Femur (tissue), 1 donor: ENCODE measurements around the gene MKLN1.

Experiments
- DNase-seq: peaks from one replicate; pipeline ENCODE4 v3.0.0-alpha.2; 2017

Gene MKLN1

DNA sequence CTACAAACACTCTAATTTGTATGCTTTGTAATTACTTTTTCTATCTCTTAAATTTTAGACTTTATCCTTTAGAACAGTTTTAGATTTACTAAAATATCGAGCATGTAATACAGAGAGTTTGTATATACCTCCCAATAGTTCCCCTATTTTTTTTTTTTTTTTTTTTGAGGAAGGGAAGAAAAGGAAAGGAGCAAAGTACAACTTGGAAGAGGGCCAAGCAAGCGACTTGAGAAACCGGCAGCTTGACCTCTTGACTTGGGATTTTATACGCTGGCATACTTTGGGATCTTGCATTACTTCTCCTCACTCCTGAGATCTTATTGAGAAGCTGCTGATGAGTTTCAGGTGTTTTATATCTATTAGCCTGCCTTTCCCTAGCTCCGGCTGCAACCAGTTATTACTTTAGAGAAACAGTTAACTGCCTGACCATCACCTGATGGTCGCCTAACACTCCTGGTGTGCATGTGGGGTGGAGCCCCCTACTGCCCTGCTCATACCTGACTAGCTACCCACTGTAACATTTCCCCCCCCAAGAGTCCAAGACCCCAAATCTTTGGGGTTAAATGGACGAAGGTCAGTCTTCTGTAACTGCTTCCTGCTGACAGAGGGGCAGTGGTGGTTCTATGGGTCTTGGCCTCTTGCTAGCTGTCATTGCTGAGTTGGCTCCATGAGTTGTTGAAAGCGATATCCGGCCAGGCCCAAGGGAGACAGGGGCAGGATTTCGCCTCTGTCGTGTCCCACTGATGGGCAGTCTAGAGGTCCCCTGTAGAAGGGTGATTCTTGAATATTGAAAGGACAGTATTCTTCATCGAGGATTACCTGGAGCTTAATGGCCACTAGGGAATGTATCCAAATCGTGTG, 28.5 kb downstream of the MKLN1 start:
- DNase-seq: no peak

DNA sequence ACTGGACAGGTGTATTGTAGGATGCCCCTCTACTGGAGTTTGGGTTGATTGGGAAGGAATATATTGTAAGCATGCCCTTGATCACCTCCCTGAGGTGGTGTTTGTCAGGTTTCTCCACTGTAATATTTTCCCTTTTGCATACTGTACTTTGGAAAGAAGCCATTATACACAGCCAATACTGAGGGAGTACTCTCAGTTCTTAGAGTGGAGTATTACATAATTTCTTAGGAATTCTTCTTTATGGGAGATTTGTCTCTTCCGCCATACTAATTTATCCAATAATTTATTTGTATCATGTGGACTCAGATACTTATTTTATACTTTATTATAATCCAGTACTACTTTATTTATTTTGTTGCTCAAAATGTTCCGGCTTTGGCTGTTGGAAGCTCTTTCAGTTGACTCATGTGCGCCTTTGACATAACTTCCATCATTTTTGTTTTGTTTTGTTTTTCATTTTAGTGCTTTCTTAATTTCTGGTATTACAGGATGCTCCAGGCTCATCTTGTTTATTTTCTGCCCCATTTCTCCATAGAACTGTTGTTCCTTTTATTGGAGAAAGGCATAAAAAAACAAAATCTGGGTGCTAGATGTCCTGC, 29.7 kb downstream of the MKLN1 start:
- DNase-seq: no peak

DNA sequence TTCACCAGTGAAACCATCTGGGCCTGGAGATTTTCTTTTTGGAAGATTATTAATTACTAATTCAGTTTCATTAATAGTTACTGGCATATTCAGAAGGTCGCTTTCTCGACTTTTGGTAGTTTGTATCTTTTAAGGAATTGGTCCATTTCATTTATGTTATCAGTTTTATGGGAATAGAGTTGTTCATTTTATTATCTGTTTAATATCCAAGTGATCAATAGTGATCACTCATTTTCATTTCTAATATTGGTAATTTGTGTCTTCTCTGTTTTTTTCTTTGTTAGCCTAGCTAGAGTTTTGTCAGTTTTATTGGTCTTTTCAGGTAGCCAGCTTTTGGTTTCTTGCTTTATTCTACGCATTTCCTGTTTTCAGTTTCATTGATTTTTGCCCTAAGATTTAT, 31.0 kb downstream of the MKLN1 start:
- no peak for DNase-seq

DNA sequence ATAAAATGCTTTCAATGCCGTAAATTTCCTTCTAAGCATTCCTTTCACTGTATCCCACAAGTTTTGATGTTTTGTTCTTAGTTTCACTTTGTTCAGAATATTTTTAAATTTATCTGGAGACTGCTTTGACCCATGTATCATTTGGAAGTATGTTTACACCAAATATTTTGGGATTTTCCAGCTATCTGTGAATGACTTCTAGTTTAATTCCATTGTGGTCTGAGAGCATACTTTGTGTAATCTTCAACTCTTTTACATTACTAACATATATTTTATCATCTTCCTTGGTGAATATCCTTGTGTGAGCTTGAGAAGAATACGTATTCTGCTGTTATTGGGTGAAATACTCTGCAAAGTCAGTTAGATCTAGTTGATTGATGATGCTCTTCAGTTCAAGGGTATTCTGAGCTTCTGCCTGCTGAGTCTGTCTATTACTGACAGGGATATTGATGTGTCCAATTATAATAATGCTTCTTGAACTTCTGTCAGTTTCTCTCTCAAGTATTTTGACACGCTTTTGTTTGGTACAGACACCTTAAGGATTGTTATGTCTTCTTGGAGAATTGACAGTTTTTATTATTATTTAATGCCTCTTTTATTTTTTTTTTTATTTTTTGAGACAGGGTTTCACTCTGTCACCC, 31.6 kb downstream of the MKLN1 start:
- no peak for DNase-seq

DNA sequence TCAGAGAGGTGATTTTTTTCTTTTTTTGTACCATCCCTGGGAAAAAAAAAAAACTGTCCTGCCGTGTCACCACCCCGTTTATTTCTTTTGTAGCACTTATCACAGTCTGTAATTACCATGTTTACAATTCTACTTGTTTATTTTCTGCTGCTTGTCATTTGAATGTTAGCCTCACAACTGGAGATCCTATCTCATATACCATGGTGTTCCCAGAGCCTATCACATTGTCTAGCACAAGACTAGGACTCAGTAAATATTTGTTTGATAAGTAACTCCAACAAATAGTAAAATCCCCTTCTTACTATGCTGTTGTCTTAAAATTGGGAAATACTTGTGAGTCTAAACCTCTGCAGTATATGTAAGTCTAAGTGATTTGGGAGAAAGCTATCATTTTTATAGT, 36.0 kb downstream of the MKLN1 start:
- DNase-seq: no peak

DNA sequence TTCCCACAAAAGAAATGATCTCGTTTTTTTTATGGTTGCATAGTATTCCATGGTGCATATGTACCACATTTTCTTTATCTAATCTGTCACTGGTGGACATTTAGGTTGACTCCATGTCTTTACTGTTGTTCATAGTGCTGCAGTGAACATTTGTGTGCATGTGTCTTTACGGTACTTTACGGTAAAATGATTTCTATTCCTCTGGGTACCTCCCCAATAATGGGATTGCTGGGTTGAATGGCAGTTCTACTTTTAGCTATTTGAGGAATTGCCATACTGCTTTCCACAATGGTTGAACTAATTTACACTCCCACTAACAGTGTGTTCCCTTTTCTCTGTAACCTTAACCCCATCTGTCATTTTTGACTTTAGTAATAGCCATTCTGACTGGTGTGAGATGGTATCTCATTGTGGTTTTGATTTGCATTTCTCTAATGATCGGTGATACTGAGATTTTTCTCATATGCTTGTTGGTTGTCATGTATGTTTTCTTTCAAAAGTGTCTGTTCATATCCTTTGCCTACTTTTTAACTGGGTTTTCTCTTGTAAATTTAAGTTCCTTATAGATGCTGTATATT, 37.2 kb downstream of the MKLN1 start:
- DNase-seq: no peak

DNA sequence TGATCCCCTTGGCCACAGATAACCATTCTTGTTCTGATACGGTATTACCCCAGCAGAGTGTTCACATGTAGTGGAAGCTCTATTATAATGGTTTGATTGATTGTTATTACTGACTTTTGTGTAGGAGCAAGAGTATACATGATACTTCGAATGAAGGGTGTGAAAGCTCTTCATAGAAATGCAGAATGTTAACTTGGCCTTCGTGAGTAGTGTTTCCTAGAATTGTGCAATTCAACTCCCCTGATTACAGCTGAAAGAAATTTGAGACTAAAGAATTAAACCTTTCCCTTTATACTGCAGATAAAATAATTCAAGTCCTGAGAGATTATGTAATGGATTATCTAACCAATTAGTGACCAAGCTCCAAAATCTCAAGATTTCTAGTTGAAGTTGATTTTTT, 38.2 kb downstream of the MKLN1 start:
- DNase-seq: no peak

DNA sequence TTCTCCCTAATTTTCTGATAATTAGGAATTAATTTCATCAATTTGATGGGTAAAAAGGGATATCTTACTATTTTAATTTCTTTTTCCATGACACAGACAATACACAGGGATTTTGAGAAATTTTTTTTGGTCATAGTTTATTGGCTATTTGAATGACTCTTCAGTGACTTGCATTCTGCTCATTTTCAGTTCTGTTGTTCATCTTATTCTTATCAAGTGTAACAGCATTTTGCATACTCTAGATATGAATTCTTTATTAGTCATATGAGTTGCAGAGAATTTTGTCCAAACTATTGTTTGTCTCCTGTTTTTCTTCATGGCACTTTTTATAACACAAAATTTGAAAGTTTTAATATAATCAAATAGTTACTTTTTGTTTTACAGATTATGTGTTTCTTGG, 41.7 kb downstream of the MKLN1 start:
- no peak for DNase-seq

DNA sequence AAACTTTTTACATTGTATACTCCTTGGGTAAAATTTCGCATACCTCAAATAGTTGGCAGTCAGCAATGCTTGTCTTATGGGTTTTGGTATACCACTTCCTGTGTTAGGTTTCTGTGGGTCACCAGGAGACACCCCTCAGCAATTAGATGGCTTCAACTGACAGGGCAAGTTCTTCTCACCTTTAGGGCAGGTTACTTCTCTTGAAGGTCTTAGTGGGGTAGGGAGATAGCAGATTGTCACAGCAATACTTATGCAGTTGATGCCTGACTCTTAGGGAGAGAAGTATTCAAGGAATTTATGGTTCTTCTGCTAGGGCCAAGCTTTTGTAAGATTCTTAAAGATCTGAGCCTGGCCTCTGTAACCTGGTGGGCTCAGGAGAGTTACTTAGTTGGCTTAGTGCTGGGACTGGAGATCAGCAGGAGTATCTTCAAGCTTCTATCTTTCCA, 42.9 kb downstream of the MKLN1 start:
- no peak for DNase-seq

DNA sequence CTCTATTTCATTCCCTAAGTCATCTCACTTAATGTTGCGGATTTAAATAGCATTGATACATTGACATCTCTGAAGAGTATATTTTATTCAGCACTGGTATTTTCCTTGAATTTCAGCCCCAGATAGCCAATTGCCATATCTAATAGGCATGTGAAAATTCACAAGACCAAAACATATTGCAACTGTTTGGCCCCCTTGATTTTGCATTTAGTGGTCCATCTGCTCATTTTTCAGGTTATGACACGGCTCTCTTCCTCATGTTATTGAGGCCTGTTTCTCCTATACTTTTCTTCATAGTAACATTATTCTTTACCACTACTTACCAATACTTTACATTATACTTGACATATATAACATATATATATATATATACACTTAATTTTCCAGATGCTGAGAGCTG, 43.7 kb downstream of the MKLN1 start:
- DNase-seq: no peak

DNA sequence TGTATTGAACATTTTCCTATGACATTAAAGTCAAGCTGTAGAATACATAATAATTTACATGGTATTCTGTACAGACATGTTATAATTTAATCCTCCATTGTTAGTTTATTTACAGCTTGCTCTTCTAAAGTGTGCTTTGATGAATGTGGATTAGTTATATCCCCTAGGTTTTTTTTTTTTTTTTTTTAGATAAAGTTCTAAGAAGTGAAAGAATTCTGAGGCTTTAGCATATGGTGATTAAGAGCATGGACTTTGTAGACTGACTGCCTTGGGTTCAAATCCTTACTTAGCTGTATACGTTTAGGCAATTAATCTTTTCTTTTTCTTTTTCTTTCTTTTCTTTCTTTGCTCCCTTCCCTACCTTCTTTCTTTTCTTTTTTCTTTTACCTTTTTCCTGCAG, 44.9 kb downstream of the MKLN1 start:
- no peak for DNase-seq

DNA sequence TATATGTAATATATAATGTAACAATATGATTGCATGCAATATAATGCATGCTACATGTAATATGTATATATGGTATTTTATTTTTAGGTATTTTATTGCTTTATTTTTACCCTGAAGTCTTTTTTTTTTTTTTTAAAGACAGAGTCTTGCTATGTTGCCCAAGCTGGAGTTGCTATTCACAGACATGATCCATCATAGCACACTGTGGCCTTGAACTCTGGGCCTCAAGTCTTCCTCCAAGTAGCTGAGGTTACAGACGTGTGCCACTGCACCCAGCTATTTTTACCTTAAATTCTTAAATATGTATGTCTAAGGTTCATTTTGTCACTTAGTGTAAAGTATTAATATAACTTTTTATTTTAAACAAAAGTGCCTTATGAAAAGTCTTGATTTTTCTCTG, 47.1 kb downstream of the MKLN1 start:
- no peak for DNase-seq

DNA sequence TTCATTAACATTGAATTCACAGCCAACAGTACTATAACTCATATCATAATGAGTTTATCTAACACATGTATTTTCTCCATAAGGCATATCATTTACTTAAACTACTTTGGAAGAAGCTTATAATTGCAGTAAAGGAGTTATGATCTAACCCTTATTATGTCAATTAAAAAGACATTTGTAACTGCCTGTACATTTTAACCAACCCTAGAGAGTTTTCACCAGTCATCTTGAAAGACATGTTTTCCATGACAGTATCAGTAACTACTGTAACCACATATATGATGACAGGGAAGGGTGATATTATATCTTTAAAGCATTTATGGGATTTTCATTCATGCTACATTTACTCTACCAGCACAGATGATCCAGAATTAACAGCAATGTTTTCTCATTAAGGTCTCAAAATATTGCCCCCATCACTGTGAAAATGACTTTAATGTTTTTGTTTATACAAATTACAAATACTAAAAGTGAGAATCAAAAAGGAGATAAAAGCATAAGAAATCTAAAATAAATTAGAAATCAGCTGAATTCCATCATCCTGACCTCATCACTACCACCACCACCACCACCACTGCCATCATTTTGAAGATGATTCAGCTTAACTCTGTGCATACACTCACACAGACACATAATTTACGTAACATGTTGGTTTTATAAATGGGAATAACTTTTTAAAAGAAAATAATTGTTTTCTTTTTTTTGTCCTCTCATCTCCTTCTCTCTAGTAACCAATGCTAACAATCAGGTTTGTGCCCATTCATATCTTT, 53.6 kb downstream of the MKLN1 start:
- no peak for DNase-seq

DNA sequence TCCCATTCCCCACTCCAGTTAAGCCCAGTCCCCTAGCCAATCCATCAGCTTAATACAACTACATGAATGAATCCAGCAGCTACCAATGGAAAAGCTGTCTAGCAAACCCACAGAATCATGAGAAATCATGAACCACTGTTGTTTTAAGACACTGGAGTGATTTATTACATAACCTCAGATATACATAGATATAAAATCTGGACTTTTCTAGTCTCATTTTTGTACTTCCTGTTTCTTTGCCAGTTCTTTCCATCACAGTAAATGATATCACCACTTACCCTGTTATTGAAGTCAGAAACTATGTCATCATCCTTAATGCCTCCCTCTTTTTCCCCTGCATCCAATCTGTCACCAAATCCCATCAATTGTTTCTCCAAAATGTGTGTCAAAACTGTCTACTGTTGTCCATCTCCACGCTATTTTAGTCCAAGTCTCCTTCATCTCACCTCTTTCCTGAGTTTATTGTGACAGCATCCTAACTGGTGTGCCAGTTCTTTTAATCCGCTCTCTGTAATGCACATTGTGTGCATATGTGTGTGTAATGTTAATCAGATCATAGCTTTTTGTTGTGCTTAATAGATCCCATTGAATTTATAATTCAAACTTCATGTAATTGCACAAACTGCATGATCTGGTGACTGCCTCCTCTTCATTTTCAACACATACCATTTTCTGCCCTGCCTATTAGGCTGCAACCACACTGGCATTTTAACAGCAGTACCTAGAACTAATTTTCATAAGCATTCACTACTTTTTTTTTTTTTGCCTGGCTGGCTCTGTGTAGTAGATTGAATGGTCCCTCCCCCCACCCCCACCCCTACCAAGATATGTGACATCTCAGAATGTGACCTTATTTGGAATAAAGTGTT, 56.0 kb downstream of the MKLN1 start:
- no peak for DNase-seq

DNA sequence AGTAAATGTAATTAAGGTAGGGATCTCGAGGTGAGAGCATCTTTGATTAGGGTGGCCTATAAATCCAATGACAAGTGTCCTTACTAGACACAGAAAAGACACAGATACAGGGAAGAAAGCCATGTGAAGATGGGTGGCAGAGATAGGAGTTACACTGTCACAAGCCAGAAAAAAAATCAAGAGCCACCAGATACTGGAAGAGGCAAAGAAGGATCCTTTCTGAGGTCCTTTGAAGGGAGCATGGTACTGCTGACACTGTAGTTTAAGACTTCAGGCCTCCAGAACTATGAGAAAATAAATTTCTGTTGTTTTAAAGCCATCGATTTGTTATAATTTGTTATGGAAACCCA, 56.6 kb downstream of the MKLN1 start:
- no peak for DNase-seq

DNA sequence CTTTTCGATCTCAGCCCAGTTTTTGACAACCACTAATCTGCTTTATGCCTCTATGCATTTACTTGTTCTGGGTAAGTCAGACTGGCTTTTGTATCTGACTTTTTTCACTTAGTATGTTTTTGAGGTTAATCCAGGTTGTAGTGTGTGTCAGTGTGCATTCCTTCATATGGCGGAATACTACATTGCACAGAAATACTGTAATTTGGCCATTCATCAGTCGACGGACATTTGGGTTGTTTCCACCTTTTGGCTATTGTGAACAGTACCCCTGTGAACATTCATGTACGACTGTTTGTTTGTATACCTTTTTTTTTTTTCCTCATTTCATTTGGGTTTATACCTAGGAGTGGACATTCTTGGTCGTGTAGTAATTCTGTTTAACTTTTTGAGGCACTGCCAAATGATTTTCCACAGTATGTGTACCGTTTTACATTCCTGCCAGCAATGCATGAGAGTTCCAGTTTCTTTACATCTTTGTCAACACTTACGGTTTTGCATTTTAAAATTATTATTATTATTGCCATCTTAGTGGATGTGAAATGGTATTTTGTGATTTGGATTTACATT, 57.4 kb downstream of the MKLN1 start:
- DNase-seq: no peak

DNA sequence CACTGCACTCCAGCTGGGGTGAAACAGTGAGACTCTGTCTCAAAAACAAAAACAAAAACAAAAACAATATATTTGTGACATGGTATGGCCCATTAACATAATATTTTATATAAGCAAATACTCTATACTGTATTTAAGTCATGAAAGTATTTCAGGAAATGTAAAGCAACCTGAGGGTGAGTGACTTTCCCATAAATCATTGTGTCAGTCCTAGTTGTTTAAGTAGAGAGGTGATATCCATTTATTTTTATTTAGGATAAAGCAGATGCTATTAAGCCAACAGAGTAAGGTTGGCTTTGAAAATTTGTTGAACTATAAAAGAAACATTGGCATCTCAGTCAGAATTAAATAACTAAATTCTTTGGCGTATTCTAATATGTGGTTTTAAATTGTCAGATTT, 60.5 kb downstream of the MKLN1 start:
- no peak for DNase-seq

DNA sequence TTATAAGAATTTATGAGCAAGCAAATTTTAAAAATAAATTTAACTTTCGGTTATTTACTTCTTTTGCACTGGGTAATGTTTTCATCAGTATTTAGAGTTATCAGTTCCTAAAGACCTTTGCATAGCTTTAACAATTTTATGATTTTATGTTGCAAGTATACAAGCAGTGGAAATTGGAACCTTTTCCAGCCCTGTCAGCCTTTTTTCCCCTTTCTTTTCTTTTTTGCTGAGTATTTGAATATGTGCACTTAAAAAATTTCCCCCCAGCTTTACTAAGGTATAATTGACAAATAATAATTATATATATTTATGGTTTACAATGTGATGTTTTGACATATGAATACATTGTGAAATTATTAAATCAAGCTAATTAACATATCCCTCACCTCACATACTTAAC, 62.6 kb downstream of the MKLN1 start:
- DNase-seq: no peak

DNA sequence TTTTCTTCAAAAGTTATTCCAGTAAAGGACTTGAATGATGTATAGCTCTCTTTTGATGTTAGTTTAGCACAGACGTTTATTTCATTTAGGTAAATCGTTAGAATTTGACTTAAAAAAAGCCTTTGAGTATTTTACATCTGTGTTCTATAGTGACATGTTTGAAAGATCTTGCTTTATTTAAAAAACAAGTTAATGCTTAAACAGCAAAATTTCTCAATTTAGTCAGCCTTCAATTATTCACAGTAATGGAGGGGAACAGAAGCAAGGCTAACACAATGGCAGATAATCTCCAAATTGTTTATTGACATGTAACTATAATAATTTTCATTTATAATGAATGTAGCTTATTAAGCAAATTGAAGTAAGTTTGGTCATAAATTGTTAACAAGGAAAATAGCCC, 63.5 kb downstream of the MKLN1 start:
- DNase-seq: no peak

DNA sequence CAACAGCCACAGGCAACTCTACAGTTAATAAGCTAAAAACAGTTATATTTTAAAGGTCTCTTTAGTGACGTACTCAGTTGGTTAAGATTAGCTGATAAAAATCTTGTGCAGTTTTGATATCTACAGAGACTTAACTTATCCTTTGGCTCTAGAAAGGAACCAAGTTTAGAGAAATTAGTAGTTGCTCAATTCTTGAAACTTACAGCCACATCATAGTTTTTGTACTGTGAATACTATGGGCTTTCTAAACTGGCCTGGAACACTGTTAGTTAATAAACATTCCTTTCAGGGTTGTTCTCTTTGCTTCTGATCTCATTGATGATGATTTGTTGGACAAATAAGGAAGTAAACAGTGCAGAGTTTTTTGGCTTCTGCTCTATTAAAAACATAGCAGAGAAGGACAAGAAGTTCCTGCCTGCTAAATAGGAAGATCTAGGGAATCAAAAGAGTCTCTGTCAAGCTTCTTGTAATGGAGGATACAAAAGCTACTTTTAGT, 73.1 kb downstream of the MKLN1 start:
- DNase-seq: no peak

DNA sequence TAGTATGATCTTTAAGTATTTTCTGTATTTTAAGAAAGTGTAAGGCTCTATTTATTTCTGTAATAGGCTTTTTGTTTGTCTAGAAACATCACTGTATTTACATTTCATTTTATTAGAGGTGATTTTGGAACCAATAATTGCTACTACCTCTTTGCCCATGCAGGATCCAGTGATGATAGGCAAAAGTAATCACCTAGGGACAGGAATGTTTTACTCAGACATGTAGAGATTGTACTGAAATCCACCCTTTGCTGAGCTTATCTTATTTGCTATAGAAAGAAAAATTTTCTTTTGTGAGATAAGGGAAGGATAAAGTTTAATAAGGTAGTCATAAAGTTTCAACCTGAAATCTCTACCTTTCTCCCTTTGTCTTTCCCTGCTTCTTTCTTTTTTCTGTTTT, 73.5 kb downstream of the MKLN1 start:
- DNase-seq: no peak

DNA sequence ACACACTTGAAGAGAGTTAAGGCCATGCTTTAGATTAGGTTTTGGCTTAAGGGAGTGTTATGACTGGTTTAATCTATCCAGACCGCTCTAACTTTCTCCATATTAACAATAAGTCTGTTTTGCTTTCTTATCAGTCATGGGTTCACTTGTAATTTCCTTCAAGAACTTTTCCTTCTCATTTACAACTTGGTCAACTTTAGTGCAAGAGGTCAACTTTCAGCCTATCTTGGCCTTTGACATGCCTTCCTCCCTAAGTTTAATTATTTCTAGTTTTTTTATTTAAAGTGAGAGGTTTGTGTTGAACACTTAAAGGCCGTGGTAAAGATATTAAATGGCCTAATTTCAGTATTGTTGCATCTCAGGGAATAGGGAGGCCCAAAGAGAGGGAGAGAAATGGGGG, 75.6 kb downstream of the MKLN1 start:
- no peak for DNase-seq
